HCT116 (cell line): ENCODE data around the gene ACOD1. TPM values are rescaled to one million over a fixed set of nuclear protein-coding genes. Genes with fewer than 3 reads are reported as not detected.

Experiments used
- ATAC-seq: fragments of 200-7000 bp; cut with Tn5 transposase; 2 replicates; pipeline ENCODE4 v1.9.1; 2020; ENCODE audit warnings: mild to moderate bottlenecking, moderate library complexity
- BruUV-seq: library from RNA; stranded (reverse); fragments of 400-500 nt; replicated peaks from 2 replicates; lab custom pipeline; 2021; lab: Mats Ljungman, UMichigan
- CTCF ChIA-PET: fragments of 300-600 bp; sonication (Branson Sonifier 250); formaldehyde crosslinking; loops from one replicate; lab custom pipeline; 2021; ENCODE audit warnings: antibody characterized with exemption; lab: Charles Lee
- POLR2A ChIA-PET: fragments of 300-600, 350-600 bp; sonication (Branson Sonifier 250); formaldehyde crosslinking; loops from one replicate; lab custom pipeline; 2021; ENCODE audit warnings: antibody characterized with exemption; lab: Charles Lee
- RAD21 ChIA-PET, 2 experiments: fragments of 300-600 bp; sonication (Branson Sonifier 250); formaldehyde crosslinking; loops; one replicate each; lab custom pipeline; 2023; ENCODE audit warnings: low total read pairs in 2 of 2; ENCODE audit not compliant: uncharacterized antibody in 2 of 2, unreplicated experiment in 2 of 2, low non-redundant PET in 1 of 2; lab: Charles Lee
- DNase-seq: peaks from one replicate; pipeline ENCODE4 v3.0.0-alpha.2; 2010; ENCODE audit warnings: low read depth, low spot score
- H2AFZ ChIP-seq: fragments of 200-600 bp; shearing (Covaris generic), sonication (generic); 2 replicates; pipeline ENCODE4 v1.6.1; 2017; ENCODE audit warnings: low read depth, mixed run types, mixed read lengths, antibody characterized with exemption, low read length; ENCODE audit not compliant: poor library complexity, severe bottlenecking
- H3K27ac ChIP-seq: 2 replicates; pipeline ENCODE4 v1.5.1; 2012; ENCODE audit warnings: low read depth, low read length
- H3K27me3 ChIP-seq: fragments of 200-600 bp; sonication (generic); 2 replicates; pipeline ENCODE4 v1.6.1; 2016; ENCODE audit warnings: mixed run types, low read length, mixed read lengths; ENCODE audit not compliant: insufficient read depth
- H3K36me3 ChIP-seq, 2 experiments: fragments of 200-500 bp in 1 of 2; fragments of 200-600 bp in 1 of 2; sonication (Bioruptor generic) in 1 of 2; sonication (generic) in 1 of 2; 2 replicates each; pipeline versions ENCODE4 v1.5.1 to v1.6.1; 2014 to 2016; ENCODE audit warnings: low read length in 2 of 2, inconsistent platforms in 1 of 2, mixed read lengths in 1 of 2, mixed run types in 1 of 2; ENCODE audit not compliant: insufficient read depth in 2 of 2, control insufficient read depth in 1 of 2
- H3K4me1 ChIP-seq, 2 experiments: fragments of 200-600 bp in 1 of 2; sonication (generic) in 1 of 2; 2 replicates each; pipeline versions ENCODE4 v1.5.1 to v1.6.1; 2012 to 2017; ENCODE audit warnings: low read length in 2 of 2, inconsistent platforms in 1 of 2, mild to moderate bottlenecking in 1 of 2, mixed read lengths in 1 of 2, mixed run types in 1 of 2, moderate library complexity in 1 of 2; ENCODE audit not compliant: insufficient read depth in 2 of 2, control insufficient read depth in 1 of 2
- H3K4me2 ChIP-seq: fragments of 200-600 bp; sonication (generic); 2 replicates; pipeline ENCODE4 v1.6.1; 2017; ENCODE audit warnings: mixed run types, low read length, mixed read lengths
- H3K4me3 ChIP-seq, 2 experiments: fragments of 200-600 bp in 1 of 2; sonication (generic) in 1 of 2; replicated peaks in 1 of 2; 2 replicates each; pipeline ENCODE4 v1.5.1; 2011 to 2016; ENCODE audit warnings: low read length in 2 of 2, control low read depth in 1 of 2, low read depth in 1 of 2, mild to moderate bottlenecking in 1 of 2, mixed read lengths in 1 of 2, mixed run types in 1 of 2
- H3K79me2 ChIP-seq: fragments of 200-600 bp; sonication (generic); 2 replicates; pipeline ENCODE4 v1.6.1; 2017; ENCODE audit warnings: mild to moderate bottlenecking, mixed run types, low read length, moderate library complexity, mixed read lengths; ENCODE audit not compliant: insufficient read depth
- H3K9ac ChIP-seq: fragments of 200-600 bp; sonication (generic); 2 replicates; pipeline ENCODE4 v1.6.1; 2016; ENCODE audit warnings: low read length, mixed read lengths
- H3K9me2 ChIP-seq: fragments of 200-600 bp; sonication (generic), shearing (Covaris generic); 2 replicates; pipeline ENCODE4 v1.6.1; 2017; ENCODE audit warnings: mixed run types, mild to moderate bottlenecking, moderate library complexity; ENCODE audit not compliant: insufficient read depth
- H3K9me3 ChIP-seq, 2 experiments: fragments of 200-500 bp in 1 of 2; fragments of 200-600 bp in 1 of 2; sonication (Bioruptor generic) in 1 of 2; sonication (generic) in 1 of 2; 2 replicates each; pipeline ENCODE4 v1.6.1; 2014 to 2017; ENCODE audit warnings: low read length in 2 of 2, mixed read lengths in 2 of 2, inconsistent platforms in 1 of 2, low read depth in 1 of 2, mild to moderate bottlenecking in 1 of 2, mixed run types in 1 of 2, moderate library complexity in 1 of 2; ENCODE audit not compliant: control insufficient read depth in 1 of 2, insufficient read depth in 1 of 2
- H4K20me1 ChIP-seq: fragments of 200-600 bp; sonication (generic), shearing (Covaris generic); 2 replicates; pipeline ENCODE4 v1.6.1; 2017; ENCODE audit warnings: mixed run types, mild to moderate bottlenecking, moderate library complexity; ENCODE audit not compliant: insufficient read depth
- ATF3 ChIP-seq: IDR thresholded peaks from 2 replicates; pipeline ENCODE4 v1.6.1; 2012
- CEBPB ChIP-seq: IDR thresholded peaks from 2 replicates; pipeline ENCODE4 v1.6.1; 2012; ENCODE audit warnings: low read depth
- CTCF ChIP-seq, 3 experiments: fragments of 200-600 bp in 1 of 3; sonication (generic) in 1 of 3; IDR thresholded peaks in 2 of 3; conservative IDR thresholded peaks in 1 of 3; 2 replicates each; pipeline ENCODE4 v1.5.1; 2012 to 2017; ENCODE audit warnings: low read depth in 2 of 3, low read length in 2 of 3, antibody characterized with exemption in 1 of 3, borderline replicate concordance in 1 of 3, control low read depth in 1 of 3, mild to moderate bottlenecking in 1 of 3, mixed read lengths in 1 of 3, mixed run types in 1 of 3, moderate library complexity in 1 of 3; ENCODE audit not compliant: insufficient read depth in 1 of 3
- EGR1 ChIP-seq: IDR thresholded peaks from 2 replicates; pipeline ENCODE4 v1.6.1; 2012; ENCODE audit warnings: low read depth
- EZH2phosphoT487 ChIP-seq: fragments of 200-600 bp; IDR thresholded peaks from 2 replicates; pipeline ENCODE4 v1.6.1; 2018; ENCODE audit warnings: antibody characterized with exemption, borderline replicate concordance
- FOSL1 ChIP-seq: IDR thresholded peaks from 2 replicates; pipeline ENCODE4 v1.6.1; 2012; ENCODE audit warnings: low read depth
- REST ChIP-seq: IDR thresholded peaks from 2 replicates; pipeline ENCODE4 v1.6.1; 2012; ENCODE audit warnings: low read depth
- TCF7L2 ChIP-seq: IDR thresholded peaks from 2 replicates; pipeline ENCODE4 v1.7.0; 2011; ENCODE audit warnings: borderline replicate concordance, inconsistent platforms; ENCODE audit not compliant: insufficient read depth, insufficient read length; ENCODE audit errors: extremely low read depth
- YY1 ChIP-seq: IDR thresholded peaks from 2 replicates; pipeline ENCODE4 v1.6.1; 2011; ENCODE audit warnings: low read length, low read depth, moderate library complexity, mild to moderate bottlenecking; ENCODE audit not compliant: insufficient replicate concordance; ENCODE audit errors: extremely low read depth
- intact Hi-C: fragments of 100-400 bp; cut with micrococcal nuclease; formaldehyde crosslinking; loops from 2 replicates; pipeline ENCODE4 v1.10.0; 2022
- total RNA-seq: library from RNA; stranded (reverse); gene quantifications from one replicate; pipeline ENCODE4 v1.2.1, GENCODE V29; 2021; ENCODE audit not compliant: unreplicated experiment

Gene ACOD1
- total RNA-seq, 1 experiment from 2014 or later = not detected

- Histone ChIP-seq H4K20me1 (no peaks in the 10 kb centered on the region), H3K27me3 (no peaks in the 10 kb centered on the region), H3K79me2 (peaks cover 19% of the 10 kb centered on the region), H3K4me2 (peak overlapping the region; percentile 96), H3K9me2 (no peaks in the 10 kb centered on the region), H3K27ac (no peak overlapping the region), H3K4me1 (peaks cover 9 to 20% of the 10 kb centered on the region in 2 experiments; a peak in 3 of 4 replicates), H3K9ac (peak overlapping the region; percentile 93), H3K36me3 (peaks cover 5 to 6% of the 10 kb centered on the region in 2 experiments; a peak in 3 of 4 replicates), H2AFZ (no peak overlapping the region), H3K4me3 (peak overlapping the region; percentile 89 to 95), H3K9me3 (no peaks in the 10 kb centered on the region)
- ChIA-PET CTCF (no interaction called here), RAD21 (no interaction called here), POLR2A (no interaction called here)
- BruUV-seq = no TSS peak
- intact Hi-C loops = no loop called here
- ATAC-seq (no peak), DNase-seq (no peak)
- TF ChIP-seq REST (no peak), ATF3 (no peak), YY1 (no peak)
These were observed 44.7 kb downstream of the ACOD1 start for GRCh38 chr13:76993021-76993420.

- intact Hi-C loops = no loop called here
- Histone ChIP-seq H2AFZ (no peak overlapping the region), H3K9ac (no peak overlapping the region), H3K27ac (no peak overlapping the region), H3K9me3 (no peaks in the 10 kb centered on the region), H3K27me3 (no peaks in the 10 kb centered on the region), H3K79me2 (peaks cover 19% of the 10 kb centered on the region), H4K20me1 (no peaks in the 10 kb centered on the region), H3K9me2 (no peaks in the 10 kb centered on the region), H3K4me1 (peaks cover 9 to 20% of the 10 kb centered on the region in 2 experiments; a peak in 3 of 4 replicates), H3K36me3 (peaks cover 6 to 7% of the 10 kb centered on the region in 2 experiments), H3K4me3 (no peak overlapping the region), H3K4me2 (peak overlapping the region; percentile 96)
- ChIA-PET RAD21 (no interaction called here), CTCF (no interaction called here), POLR2A (no interaction called here)
- no peak for ATAC-seq
- DNase-seq = no peak
- BruUV-seq = no TSS peak
- TF ChIP-seq YY1 = no peak
- TF ChIP-seq REST = no peak
- TF ChIP-seq CEBPB = no peak
- no peak for TF ChIP-seq TCF7L2
- no peak for TF ChIP-seq EZH2phosphoT487
- no peak for TF ChIP-seq CTCF (IDR thresholded peaks at IDR 0.05 in 2 of 3, conservative IDR thresholded peaks at IDR 0.05 in 1 of 3; ENCODE audit: borderline replicate concordance in 1 of 3, insufficient read depth in 1 of 3, low read depth in 2 of 3, low read length in 2 of 3)
- TF ChIP-seq EGR1 = no peak
- no peak for TF ChIP-seq FOSL1
These were observed 45.2 kb downstream of the ACOD1 start for GRCh38 chr13:76993473-76993872.
